ENCODE data around the gene IPP.

Gene IPP

GRCh38 chr1:45789601-45790000 lies 39.1 kb upstream of the IPP start:
- ChIA-PET POLR2A (no interaction called here), CTCF (no interaction called here)
- DNase-seq (ENCODE audit: extremely low spot score): no peak
- TF ChIP-seq SP1 (IDR thresholded peaks at IDR 0.05) (no peak), PKNOX1 (IDR thresholded peaks at IDR 0.05) (no peak), FOXA1 (IDR thresholded peaks at IDR 0.05) (no peak), CTBP1 (IDR thresholded peaks at IDR 0.05; ENCODE audit: borderline replicate concordance) (no peak), BHLHE40 (IDR thresholded peaks at IDR 0.05; ENCODE audit: borderline replicate concordance) (no peak), SUZ12 (IDR thresholded peaks at IDR 0.05) (no peak), FOXM1 (IDR thresholded peaks at IDR 0.05; ENCODE audit: borderline replicate concordance) (no peak), FOXK2 (IDR thresholded peaks at IDR 0.05) (no peak), NFRKB (IDR thresholded peaks at IDR 0.05) (no peak), HDGF (IDR thresholded peaks at IDR 0.05; ENCODE audit: borderline replicate concordance) (no peak), ZNF384 (IDR thresholded peaks at IDR 0.05) (no peak), ELF4 (IDR thresholded peaks at IDR 0.05) (no peak), ARNT (IDR thresholded peaks at IDR 0.05) (no peak), TARDBP (IDR thresholded peaks at IDR 0.05) (no peak)

DNA sequence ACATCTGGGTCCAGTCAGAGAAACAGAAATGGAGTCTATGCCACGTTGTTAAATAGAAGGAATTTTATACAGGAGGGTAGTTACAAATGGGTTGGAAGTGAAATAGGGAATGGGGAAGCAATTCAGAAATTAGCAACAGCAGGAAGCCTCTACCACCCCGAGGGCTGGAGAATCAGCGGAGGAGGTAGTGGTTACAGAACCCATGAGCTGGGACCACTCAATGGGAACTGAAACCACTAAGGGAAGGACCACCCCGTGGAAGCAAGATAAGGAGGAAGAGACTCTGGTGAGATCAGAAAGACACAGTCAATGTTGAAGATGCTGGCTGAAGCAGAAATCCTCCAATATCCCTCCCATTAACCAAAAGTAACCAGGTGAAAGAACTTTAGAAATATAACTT lies 37.5 kb upstream of the IPP start:
- ChIA-PET CTCF (no interaction called here), POLR2A (interaction anchor here (1.0 kb wide), 1 partner anchor 13 kb away, joined by 3 read pairs; no protein-coding TSS in a partner anchor)
- no peak for DNase-seq (ENCODE audit: extremely low spot score)
- TF ChIP-seq TARDBP (IDR thresholded peaks at IDR 0.05): no peak
- no peak for TF ChIP-seq HDGF (IDR thresholded peaks at IDR 0.05; ENCODE audit: borderline replicate concordance)

- DNase-seq (ENCODE audit: extremely low spot score): no peak
- TF ChIP-seq HDGF (IDR thresholded peaks at IDR 0.05; ENCODE audit: borderline replicate concordance) (no peak), BHLHE40 (IDR thresholded peaks at IDR 0.05; ENCODE audit: borderline replicate concordance) (no peak), NFRKB (IDR thresholded peaks at IDR 0.05) (no peak), FOXM1 (IDR thresholded peaks at IDR 0.05; ENCODE audit: borderline replicate concordance) (no peak), SUZ12 (IDR thresholded peaks at IDR 0.05) (no peak), FOXA1 (IDR thresholded peaks at IDR 0.05) (no peak), TARDBP (IDR thresholded peaks at IDR 0.05) (no peak), ARNT (IDR thresholded peaks at IDR 0.05) (no peak), SP1 (IDR thresholded peaks at IDR 0.05) (no peak), LEF1 (IDR thresholded peaks at IDR 0.05; ENCODE audit: borderline replicate concordance) (no peak), CTBP1 (IDR thresholded peaks at IDR 0.05; ENCODE audit: borderline replicate concordance) (no peak), PKNOX1 (IDR thresholded peaks at IDR 0.05) (no peak), FOXK2 (IDR thresholded peaks at IDR 0.05) (no peak), ELF4 (IDR thresholded peaks at IDR 0.05) (no peak), L3MBTL2 (conservative IDR thresholded peaks at IDR 0.05) (no peak), ZNF384 (IDR thresholded peaks at IDR 0.05) (no peak)
- CTCF ChIA-PET: no interaction called here
- POLR2A ChIA-PET: no interaction called here
Observed at GRCh38 chr1:45785583-45785982, 35.1 kb upstream of the IPP start.

- ChIA-PET POLR2A (no interaction called here), CTCF (no interaction called here)
- TF ChIP-seq LEF1 (IDR thresholded peaks at IDR 0.05; ENCODE audit: borderline replicate concordance) (no peak), SP1 (IDR thresholded peaks at IDR 0.05) (no peak), NFRKB (IDR thresholded peaks at IDR 0.05) (no peak), BHLHE40 (IDR thresholded peaks at IDR 0.05; ENCODE audit: borderline replicate concordance) (no peak), FOXK2 (IDR thresholded peaks at IDR 0.05) (no peak)
- no peak for DNase-seq (ENCODE audit: extremely low spot score)
Observed at GRCh38 chr1:45775794-45776193, 25.3 kb upstream of the IPP start.

DNA sequence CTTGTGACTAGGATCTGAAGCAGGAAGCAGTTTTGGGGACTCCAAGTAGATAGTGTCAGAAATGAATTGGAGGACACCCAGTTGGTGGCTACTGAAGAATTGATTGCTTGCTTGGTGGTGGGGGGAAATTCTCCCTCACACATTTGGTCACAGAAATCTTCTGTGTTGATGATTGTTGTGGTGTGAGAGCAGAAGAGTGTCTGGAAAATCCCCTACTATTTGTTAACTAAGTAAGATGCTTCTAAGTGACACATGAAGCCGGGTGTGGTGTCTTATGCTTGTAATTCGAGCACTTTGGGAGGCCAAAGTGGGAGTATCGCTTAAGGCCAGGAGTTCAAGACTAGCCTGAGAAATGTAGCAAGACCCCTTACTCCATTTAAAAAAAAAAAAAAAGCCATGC lies 22.5 kb upstream of the IPP start:
- TF ChIP-seq FOXM1 (IDR thresholded peaks at IDR 0.05; ENCODE audit: borderline replicate concordance): no peak
- TF ChIP-seq ARNT (IDR thresholded peaks at IDR 0.05): no peak
- TF ChIP-seq FOXA1 (IDR thresholded peaks at IDR 0.05): no peak
- no peak for TF ChIP-seq SUZ12 (IDR thresholded peaks at IDR 0.05)
- no peak for TF ChIP-seq LEF1 (IDR thresholded peaks at IDR 0.05; ENCODE audit: borderline replicate concordance)
- no peak for TF ChIP-seq BHLHE40 (IDR thresholded peaks at IDR 0.05; ENCODE audit: borderline replicate concordance)
- no peak for DNase-seq (ENCODE audit: extremely low spot score)
- CTCF ChIA-PET: interaction anchor here (0.6 kb wide), 1 partner anchor 634 kb away, joined by 4 read pairs; no protein-coding TSS in a partner anchor
- POLR2A ChIA-PET: no interaction called here

DNA sequence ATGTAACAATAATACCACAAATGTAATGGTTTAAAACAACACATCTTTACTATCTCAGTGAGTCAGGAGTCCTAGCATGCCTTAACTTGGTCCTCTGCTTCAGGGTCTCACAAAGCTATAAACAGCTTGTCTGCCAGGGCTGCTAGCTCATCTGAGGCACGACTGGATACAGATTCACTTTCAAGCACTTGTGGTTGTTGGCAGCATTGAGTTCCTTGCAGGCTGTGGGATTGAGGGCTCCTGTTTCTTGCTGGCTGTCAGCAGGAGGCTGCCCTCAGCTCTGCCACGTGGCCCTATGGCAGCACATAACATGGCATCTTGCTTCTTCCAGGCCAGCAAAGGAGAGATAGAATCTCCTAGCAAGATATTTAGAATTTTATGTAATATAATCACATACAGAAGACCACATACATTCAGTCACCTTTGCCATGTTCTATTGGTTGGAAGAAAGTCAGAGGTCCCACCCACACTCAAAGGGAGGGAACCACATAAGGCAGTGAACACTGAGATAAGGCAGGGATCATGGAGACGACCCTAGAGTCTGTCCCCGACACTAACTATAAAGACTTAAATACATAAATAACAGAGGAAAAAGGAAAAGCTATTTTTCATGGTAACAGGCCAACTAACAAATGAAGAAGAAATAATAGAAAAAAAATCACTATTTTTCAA lies 18.9 kb upstream of the IPP start:
- TF ChIP-seq ZNF384 (IDR thresholded peaks at IDR 0.05) (no peak), ELF4 (IDR thresholded peaks at IDR 0.05) (no peak), TARDBP (IDR thresholded peaks at IDR 0.05) (no peak), L3MBTL2 (conservative IDR thresholded peaks at IDR 0.05) (no peak), SUZ12 (IDR thresholded peaks at IDR 0.05) (no peak)
- no peak for DNase-seq (ENCODE audit: extremely low spot score)
- CTCF ChIA-PET: interaction anchor here (0.7 kb wide), 1 partner anchor 8 kb away, joined by 4 read pairs; no protein-coding TSS in a partner anchor
- POLR2A ChIA-PET: interaction anchor here (0.8 kb wide), 1 partner anchor 83 kb away, joined by 4 read pairs; the partner anchor contains the start of gene GPBP1L1

DNA sequence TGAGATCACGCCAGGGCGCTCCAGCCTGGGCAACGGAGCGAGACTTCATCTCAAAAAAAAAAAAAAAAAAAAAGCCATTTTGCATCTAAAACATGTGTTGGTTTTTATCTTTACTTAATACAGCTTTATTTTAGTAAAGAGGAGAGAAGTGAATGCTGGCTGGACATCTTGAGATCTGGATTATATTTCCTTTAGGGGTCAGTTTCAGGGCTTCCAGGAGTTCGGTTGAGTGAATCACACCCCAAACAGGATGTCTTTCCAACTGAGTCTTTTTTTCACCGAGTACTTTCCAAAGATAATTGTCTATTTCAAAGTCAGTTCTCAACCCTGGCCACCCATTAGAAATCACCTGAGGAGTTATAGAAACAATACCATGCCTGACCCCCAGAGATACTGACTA lies 16.6 kb upstream of the IPP start:
- ChIA-PET CTCF (no interaction called here), POLR2A (no interaction called here)
- TF ChIP-seq L3MBTL2 (conservative IDR thresholded peaks at IDR 0.05) (no peak), TARDBP (IDR thresholded peaks at IDR 0.05) (no peak), HDGF (IDR thresholded peaks at IDR 0.05; ENCODE audit: borderline replicate concordance) (no peak), BHLHE40 (IDR thresholded peaks at IDR 0.05; ENCODE audit: borderline replicate concordance) (no peak), CTBP1 (IDR thresholded peaks at IDR 0.05; ENCODE audit: borderline replicate concordance) (no peak), NFRKB (IDR thresholded peaks at IDR 0.05) (no peak), SP1 (IDR thresholded peaks at IDR 0.05) (no peak), SUZ12 (IDR thresholded peaks at IDR 0.05) (no peak), FOXM1 (IDR thresholded peaks at IDR 0.05; ENCODE audit: borderline replicate concordance) (no peak), LEF1 (IDR thresholded peaks at IDR 0.05; ENCODE audit: borderline replicate concordance) (no peak), ELF4 (IDR thresholded peaks at IDR 0.05) (no peak), ZNF384 (IDR thresholded peaks at IDR 0.05) (no peak), PKNOX1 (IDR thresholded peaks at IDR 0.05) (no peak), ARNT (IDR thresholded peaks at IDR 0.05) (no peak), FOXK2 (IDR thresholded peaks at IDR 0.05) (no peak)
- no peak for DNase-seq (ENCODE audit: extremely low spot score)

Data from HEK293T (cell line).